ENCODE measurements around the gene CLDN2.

CLDN2 gene

GRCh38 chrX:106901781-106902219 lies 18.4 kb upstream of the CLDN2 start:
- Histone ChIP-seq H3K79me2 (ENCODE audit: insufficient read depth, low read length) (no peaks in the 10 kb centered on the region), H3K4me2 (ENCODE audit: low read length) (no peak overlapping the region), H3K9me2 (ENCODE audit: low read depth, low read length) (no peaks in the 10 kb centered on the region), H3K9me3 (ENCODE audit: low read length) (no peaks in the 10 kb centered on the region), H2AFZ (ENCODE audit: low read length) (no peak overlapping the region), H3K27ac (ENCODE audit: low read depth, low read length, poor library complexity, severe bottlenecking) (no peak overlapping the region), H3K9ac (ENCODE audit: low read length) (no peak overlapping the region), H3K27me3 (ENCODE audit: insufficient read depth, low read length) (no peaks in the 10 kb centered on the region), H3K4me3 (ENCODE audit: low read depth, low read length, poor library complexity, severe bottlenecking) (no peak overlapping the region), H3F3A (ENCODE audit: insufficient read depth, low read length) (no peaks in the 10 kb centered on the region), H3K36me3 (ENCODE audit: insufficient read depth, low read length) (no peaks in the 10 kb centered on the region), H3K4me1 (ENCODE audit: insufficient read depth, low read length, severe bottlenecking) (no peaks in the 10 kb centered on the region), H4K20me1 (ENCODE audit: insufficient read depth, low read length) (no peaks in the 10 kb centered on the region)
- TF ChIP-seq EZH2 (IDR thresholded peaks at IDR 0.05; ENCODE audit: borderline replicate concordance, low read length) (no peak), CTCF (IDR thresholded peaks at IDR 0.05; ENCODE audit: low read length) (no peak)

GRCh38 chrX:106902684-106903083 lies 17.5 kb upstream of the CLDN2 start:
- Histone ChIP-seq H2AFZ (ENCODE audit: low read length) (no peak overlapping the region), H3K9ac (ENCODE audit: low read length) (no peak overlapping the region), H3K4me1 (ENCODE audit: insufficient read depth, low read length, severe bottlenecking) (no peaks in the 10 kb centered on the region), H3K4me2 (ENCODE audit: low read length) (no peak overlapping the region), H3K27ac (ENCODE audit: low read depth, low read length, poor library complexity, severe bottlenecking) (no peak overlapping the region), H3K27me3 (ENCODE audit: insufficient read depth, low read length) (no peaks in the 10 kb centered on the region), H3K9me3 (ENCODE audit: low read length) (no peaks in the 10 kb centered on the region), H3K36me3 (ENCODE audit: insufficient read depth, low read length) (no peaks in the 10 kb centered on the region), H4K20me1 (ENCODE audit: insufficient read depth, low read length) (no peaks in the 10 kb centered on the region), H3K4me3 (ENCODE audit: low read depth, low read length, poor library complexity, severe bottlenecking) (no peak overlapping the region), H3F3A (ENCODE audit: insufficient read depth, low read length) (no peaks in the 10 kb centered on the region), H3K9me2 (ENCODE audit: low read depth, low read length) (no peaks in the 10 kb centered on the region), H3K79me2 (ENCODE audit: insufficient read depth, low read length) (no peaks in the 10 kb centered on the region)
- TF ChIP-seq EZH2 (IDR thresholded peaks at IDR 0.05; ENCODE audit: borderline replicate concordance, low read length) (no peak), CTCF (IDR thresholded peaks at IDR 0.05; ENCODE audit: low read length) (no peak)

- Histone ChIP-seq H3K9ac (ENCODE audit: low read length) (no peak within 1 kb of the TSS), H3K4me2 (ENCODE audit: low read length) (no peak within 1 kb of the TSS), H3K4me1 (ENCODE audit: insufficient read depth, low read length, severe bottlenecking) (no peaks in the 10 kb centered on the region)
Observed at GRCh38 chrX:106903291-106903824, 16.8 kb upstream of the CLDN2 start, which contains the start of gene RIPPLY1. Gene RIPPLY1 (minus strand): TSS chrX:106903341. CDS start chrX:106903287, 54 bp downstream.

More at GRCh38 chrX:106903291-106903824, 16.8 kb upstream of the CLDN2 start, which contains the start of gene RIPPLY1:
- no peaks in the 10 kb centered on the region for H3K36me3 ChIP-seq (ENCODE audit: insufficient read depth, low read length)
- H2AFZ ChIP-seq (ENCODE audit: low read length), result no peak within 1 kb of the TSS
- H4K20me1 ChIP-seq (ENCODE audit: insufficient read depth, low read length), result no peaks in the 10 kb centered on the region
- H3K27me3 ChIP-seq (ENCODE audit: insufficient read depth, low read length), result no peaks in the 10 kb centered on the region
- H3K9me2 ChIP-seq (ENCODE audit: low read depth, low read length), result no peaks in the 10 kb centered on the region
- H3K4me3 ChIP-seq (ENCODE audit: low read depth, low read length, poor library complexity, severe bottlenecking), result no peak within 1 kb of the TSS
- H3K9me3 ChIP-seq (ENCODE audit: low read length), result no peaks in the 10 kb centered on the region
- H3K27ac ChIP-seq (ENCODE audit: low read depth, low read length, poor library complexity, severe bottlenecking), result no peak within 1 kb of the TSS
- no peaks in the 10 kb centered on the region for H3F3A ChIP-seq (ENCODE audit: insufficient read depth, low read length)
- no peaks in the 10 kb centered on the region for H3K79me2 ChIP-seq (ENCODE audit: insufficient read depth, low read length)
- TF ChIP-seq CTCF (IDR thresholded peaks at IDR 0.05; ENCODE audit: low read length), result no peak
- TF ChIP-seq EZH2 (IDR thresholded peaks at IDR 0.05; ENCODE audit: borderline replicate concordance, low read length), result no peak
